Epithelial cell of proximal tubule (primary cell): ENCODE measurements around the gene CHIA. TPM values are rescaled to one million over a fixed set of nuclear protein-coding genes. Genes with fewer than 3 reads are reported as not detected.

Source experiments
- DNase-seq: peaks from one replicate; pipeline ENCODE4 v3.0.0-alpha.2; 2011; ENCODE audit warnings: low read depth
- H3K4me3 ChIP-seq: 2 replicates; pipeline ENCODE4 v1.5.1; 2011; ENCODE audit warnings: low read depth, mild to moderate bottlenecking, low read length
- CTCF ChIP-seq: conservative IDR thresholded peaks from 2 replicates; pipeline ENCODE4 v1.5.1; 2012; ENCODE audit warnings: low read depth, mild to moderate bottlenecking, low read length
- total RNA-seq: library from RNA; depleted of rRNA; stranded (reverse); fragments of >200 nt; gene quantifications from 2 replicates; pipeline ENCODE4 v1.2.3, GENCODE V29; 2015

Gene CHIA
- total RNA-seq = not detected in 2 replicates

DNA sequence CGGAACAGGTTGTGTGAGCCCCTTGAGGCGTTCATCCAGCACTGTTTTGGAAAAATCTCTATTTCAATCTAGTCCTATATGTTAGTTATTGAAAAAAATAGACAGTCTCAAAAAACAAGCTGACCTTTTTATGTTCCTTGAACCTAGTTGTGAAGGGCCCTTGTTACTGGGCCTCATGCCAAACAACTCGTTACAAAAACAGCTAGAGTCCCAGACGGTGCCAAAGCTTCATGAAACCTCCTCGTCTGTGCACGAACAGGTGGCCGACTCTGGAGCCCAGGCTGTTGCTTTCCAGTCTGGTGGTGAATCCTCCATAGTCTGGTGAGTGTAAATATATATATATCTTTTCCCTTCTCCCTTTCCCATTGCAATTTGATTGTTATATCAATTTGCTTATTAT, at the start of gene CHIA:
TSS of gene CHIA (plus strand) at position 222 of the 400 bp plus-strand sequence. CDS start 19,617 bp downstream, outside the sequence.
- TF ChIP-seq CTCF = no peak
- no peak within 1 kb of the TSS for H3K4me3 ChIP-seq
- DNase-seq = no peak

GRCh38 chr1:111241797-111242196, 48.9 kb upstream of the CHIA start:
- TF ChIP-seq CTCF = no peak
- no peak for DNase-seq
- no peak overlapping the region for H3K4me3 ChIP-seq

DNA sequence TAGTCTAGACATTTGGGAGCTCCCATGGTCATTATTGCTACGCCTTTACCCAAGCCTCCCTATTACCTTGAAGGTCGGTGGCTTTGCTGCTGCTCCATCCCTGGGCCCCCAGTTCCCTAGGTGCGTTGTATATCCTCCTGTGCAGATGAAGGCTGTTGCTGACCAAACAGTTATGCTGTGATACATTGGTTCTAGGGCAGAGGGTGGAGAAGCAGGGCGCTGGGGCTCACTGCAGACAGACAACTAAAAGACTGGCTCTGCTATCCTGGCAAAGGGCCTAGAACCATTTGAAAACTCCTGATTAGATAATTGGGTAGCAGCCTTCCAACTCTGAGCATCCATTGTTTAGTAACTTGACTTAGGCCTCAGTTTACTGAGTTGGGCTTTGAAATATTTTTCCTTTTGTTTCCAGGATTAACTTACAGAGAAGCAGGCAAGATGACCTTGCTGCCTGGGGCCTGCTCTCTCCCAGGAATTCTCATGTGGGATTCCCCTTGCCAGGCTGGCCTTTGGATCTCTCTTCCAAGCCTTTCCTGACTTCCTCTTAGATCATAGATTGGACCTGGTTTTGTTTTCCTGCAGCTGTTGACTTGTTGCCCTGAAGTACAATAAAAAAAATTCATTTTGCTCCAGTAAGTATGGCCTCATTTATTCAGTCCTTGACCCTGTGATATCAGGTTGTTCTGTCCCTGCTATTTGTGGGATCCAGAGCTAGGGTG, 47.7 kb upstream of the CHIA start:
- DNase-seq = no peak
- no peak for TF ChIP-seq CTCF
- H3K4me3 ChIP-seq = no peak overlapping the region

DNA sequence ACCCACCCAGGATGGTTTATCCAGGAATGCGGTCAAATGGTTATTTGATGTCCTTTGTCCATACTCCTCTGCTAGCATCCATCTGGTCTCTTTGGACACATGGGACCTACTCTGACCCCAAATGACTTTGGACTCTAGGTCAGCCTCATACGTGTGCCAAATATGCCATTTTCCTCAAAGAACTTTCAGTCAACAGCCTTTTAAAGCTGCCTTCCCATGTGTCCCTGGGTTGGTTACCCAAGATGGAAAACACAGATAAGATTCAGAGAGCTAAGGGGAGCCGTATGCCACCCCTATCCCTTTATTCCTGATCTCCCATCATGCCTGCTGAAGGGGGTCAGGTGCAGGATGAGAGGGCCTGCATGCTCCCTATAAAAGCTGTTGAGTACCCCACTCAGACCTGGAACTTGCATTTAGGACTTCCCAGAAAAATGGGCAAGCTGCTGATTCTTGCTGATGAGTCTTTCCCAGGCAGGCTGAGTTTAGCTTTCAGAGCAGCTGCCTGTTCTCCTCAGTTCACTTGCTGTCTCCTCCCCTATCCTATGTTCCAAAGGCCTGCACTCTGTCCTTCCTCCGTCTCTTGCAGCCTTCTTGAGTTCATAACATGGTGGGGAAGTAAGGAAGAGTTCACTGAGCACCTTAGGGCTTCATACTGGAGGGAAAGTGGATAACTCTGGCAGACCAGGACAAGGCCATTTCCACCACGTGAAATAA, 43.4 kb upstream of the CHIA start:
- no peak for TF ChIP-seq CTCF
- H3K4me3 ChIP-seq = no peak overlapping the region
- DNase-seq = no peak

DNA sequence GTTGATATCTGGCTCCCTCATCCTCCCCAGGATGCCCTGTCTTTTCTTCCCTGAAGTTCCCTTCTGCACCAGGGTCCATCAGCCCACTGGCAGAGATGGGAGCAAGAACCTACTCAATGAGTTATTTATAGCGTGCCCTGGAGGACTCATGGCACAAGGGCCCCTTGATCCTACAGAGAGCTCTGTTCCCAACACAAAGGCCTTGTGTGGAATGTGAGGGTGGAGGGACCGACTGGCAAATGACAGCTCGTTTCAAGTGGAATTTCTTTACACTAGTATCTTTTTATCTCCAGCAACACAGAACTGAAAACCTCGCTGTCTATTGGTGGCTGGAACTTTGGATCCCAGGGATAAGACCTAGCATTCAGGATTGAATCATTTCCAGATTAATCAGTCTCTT, 40.7 kb upstream of the CHIA start:
- no peak for TF ChIP-seq CTCF
- H3K4me3 ChIP-seq = no peak overlapping the region
- DNase-seq = no peak

GRCh38 chr1:111251570-111251969, 39.1 kb upstream of the CHIA start:
- no peak for TF ChIP-seq CTCF
- no peak for DNase-seq
- H3K4me3 ChIP-seq = no peak overlapping the region

DNA sequence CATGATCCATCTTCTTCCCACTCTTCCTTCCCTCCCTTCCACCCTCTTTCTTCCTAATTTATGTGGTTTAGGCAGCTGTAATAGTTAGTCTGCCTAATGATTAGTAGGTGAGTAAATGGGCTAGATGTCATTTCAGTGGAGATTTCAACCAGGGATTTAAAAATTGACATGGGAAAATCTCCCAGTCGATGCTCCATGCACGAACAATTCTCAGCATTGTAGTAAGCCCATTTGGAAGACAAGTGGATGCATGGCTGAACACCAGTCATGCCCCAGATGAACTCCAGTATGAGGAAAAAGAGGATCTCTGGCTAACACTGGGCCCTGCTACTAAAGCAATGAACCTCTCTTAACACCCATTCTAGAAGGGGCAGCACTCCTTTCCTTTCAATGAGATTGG, 37.9 kb upstream of the CHIA start:
- peak; percentile 73 for DNase-seq
- H3K4me3 ChIP-seq = no peak overlapping the region
- TF ChIP-seq CTCF = no peak
